Measurements from ENCODE around the gene MRGPRD.

Gene MRGPRD

DNA sequence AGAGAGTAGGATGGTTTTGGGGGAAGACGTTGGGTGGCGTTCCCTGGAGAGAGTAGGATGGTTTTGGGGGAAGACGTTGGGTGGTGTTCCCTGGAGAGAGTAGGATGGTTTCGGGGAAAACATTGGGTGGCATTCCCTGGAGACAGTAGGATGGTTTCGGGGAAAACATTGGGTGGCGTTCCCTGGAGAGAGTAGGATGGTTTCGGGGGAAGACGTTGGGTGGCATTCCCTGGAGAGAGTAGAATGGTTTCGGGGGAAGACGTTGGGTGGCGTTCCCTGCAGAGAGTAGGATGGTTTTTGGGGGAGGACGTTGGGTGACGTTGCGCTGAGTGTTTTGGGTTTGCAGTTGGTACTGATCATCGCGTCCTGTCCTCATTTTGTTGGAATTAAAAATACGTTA lies 48.9 kb downstream of the MRGPRD start:
- DNase-seq (ENCODE audit: low read depth in 3 of 3) = no peak

- DNase-seq (ENCODE audit: low read depth in 3 of 3) = no peak
Observed at GRCh38 chr11:68930991-68931855, 49.6 kb downstream of the MRGPRD start.
